CD14-positive monocyte (primary cell): Measurements from ENCODE around the gene TUBA1C. TPM values are rescaled to one million over a fixed set of nuclear protein-coding genes. Genes with fewer than 3 reads are reported as not detected.

Source experiments
- DNase-seq, 3 donors: peaks; one replicate each; pipeline ENCODE4 v3.0.0-alpha.2; 2011 to 2022
- H2AFZ ChIP-seq: 2 replicates; pipeline ENCODE4 v1.6.0; 2012; ENCODE audit warnings: mild to moderate bottlenecking, low read depth, low read length, inconsistent platforms; ENCODE audit not compliant: insufficient read depth, poor library complexity, severe bottlenecking
- H3K27ac ChIP-seq, 2 donors: 1 replicate in 1 of 2; 2 replicates in 1 of 2; pipeline ENCODE4 v1.5.1; 2012 to 2013; ENCODE audit warnings: low read length in 2 of 2, control low read depth in 1 of 2, inconsistent platforms in 1 of 2, low read depth in 1 of 2, mild to moderate bottlenecking in 1 of 2
- H3K27me3 ChIP-seq, 2 donors: one replicate each; pipeline versions ENCODE4 v1.6.0 to v1.6.1; 2011 to 2013; ENCODE audit warnings: low read length in 2 of 2; ENCODE audit not compliant: control insufficient read depth in 2 of 2, insufficient read depth in 2 of 2
- H3K36me3 ChIP-seq, 2 donors: replicated peaks in 1 of 2; 1 replicate in 1 of 2; 2 replicates in 1 of 2; pipeline versions ENCODE4 v1.5.1 to v1.6.1; 2012 to 2013; ENCODE audit warnings: low read length in 2 of 2, control low read depth in 1 of 2, inconsistent platforms in 1 of 2, mild to moderate bottlenecking in 1 of 2; ENCODE audit not compliant: insufficient read depth in 2 of 2, control insufficient read depth in 1 of 2
- H3K4me1 ChIP-seq, 2 donors: 1 replicate in 1 of 2; 2 replicates in 1 of 2; pipeline versions ENCODE4 v1.5.1 to v1.6.1; 2012 to 2013; ENCODE audit warnings: low read length in 2 of 2, control low read depth in 1 of 2, inconsistent platforms in 1 of 2, mild to moderate bottlenecking in 1 of 2, moderate library complexity in 1 of 2; ENCODE audit not compliant: insufficient read depth in 2 of 2, control insufficient read depth in 1 of 2
- H3K4me2 ChIP-seq: replicated peaks from 2 replicates; pipeline ENCODE3; 2012; ENCODE audit warnings: low read length, moderate library complexity, mild to moderate bottlenecking; ENCODE audit not compliant: poor library complexity, severe bottlenecking; ENCODE audit errors: extremely low read depth
- H3K4me3 ChIP-seq, 3 experiments: fragments of 200-600 bp in 1 of 3; sonication (generic) in 1 of 3; replicated peaks in 1 of 3; 1 replicate in 2 of 3; 2 replicates in 1 of 3; pipeline ENCODE4 v1.5.1; 2011 to 2013; ENCODE audit warnings: low read length in 3 of 3, mild to moderate bottlenecking in 3 of 3, control low read depth in 2 of 3, low read depth in 2 of 3, inconsistent platforms in 1 of 3, moderate library complexity in 1 of 3
- H3K79me2 ChIP-seq: 2 replicates; pipeline ENCODE4 v1.6.0; 2012; ENCODE audit warnings: mild to moderate bottlenecking, control low read depth, inconsistent platforms, low read length, moderate library complexity; ENCODE audit not compliant: insufficient read depth
- H3K9ac ChIP-seq: 2 replicates; pipeline ENCODE4 v1.6.0; 2017; ENCODE audit warnings: low read length, mild to moderate bottlenecking; ENCODE audit not compliant: insufficient read depth, poor library complexity, severe bottlenecking
- H3K9me3 ChIP-seq, 2 donors: replicated peaks in 1 of 2; 1 replicate in 1 of 2; 2 replicates in 1 of 2; pipeline versions ENCODE4 v1.5.1 to v1.6.1; 2012 to 2013; ENCODE audit warnings: low read length in 2 of 2, control low read depth in 1 of 2; ENCODE audit not compliant: control insufficient read depth in 1 of 2, insufficient read depth in 1 of 2
- H4K20me1 ChIP-seq: 2 replicates; pipeline ENCODE4 v1.6.0; 2012; ENCODE audit warnings: mild to moderate bottlenecking, low read length, control low read depth, moderate library complexity; ENCODE audit not compliant: insufficient read depth
- H3K27ac Mint-ChIP-seq, 7 donors: one replicate each; pipeline ENCODE4 v1.8.0; 2020; ENCODE audit warnings: mild to moderate bottlenecking in 7 of 7, mixed read lengths in 7 of 7, moderate library complexity in 6 of 7, inconsistent platforms in 2 of 7
- H3K27me3 Mint-ChIP-seq, 3 donors: one replicate each; pipeline ENCODE4 v1.8.0; 2021 to 2022; ENCODE audit warnings: low read depth in 3 of 3, mild to moderate bottlenecking in 3 of 3, mixed read lengths in 3 of 3, moderate library complexity in 3 of 3, inconsistent platforms in 1 of 3
- H3K36me3 Mint-ChIP-seq, 2 donors: one replicate each; pipeline ENCODE4 v1.8.0; 2020; ENCODE audit warnings: mixed read lengths in 2 of 2, inconsistent platforms in 1 of 2, mild to moderate bottlenecking in 1 of 2
- H3K4me1 Mint-ChIP-seq: one replicate; pipeline ENCODE4 v1.8.0; 2020; ENCODE audit warnings: mild to moderate bottlenecking, mixed read lengths
- H3K4me3 Mint-ChIP-seq, 2 donors: one replicate each; pipeline ENCODE4 v1.8.0; 2020; ENCODE audit warnings: mild to moderate bottlenecking in 2 of 2, mixed read lengths in 2 of 2, moderate library complexity in 1 of 2
- H3K9me3 Mint-ChIP-seq, 7 donors: one replicate each; pipeline ENCODE4 v1.8.0; 2020 to 2022; ENCODE audit warnings: mixed read lengths in 7 of 7, mild to moderate bottlenecking in 6 of 7, moderate library complexity in 6 of 7, inconsistent platforms in 2 of 7
- WGBS: methylation state at CpG from one replicate; pipeline ENCODE4 v1.1.5; 2013; ENCODE audit warnings: missing lambda C conversion rate; ENCODE audit not compliant: insufficient coverage; 5-methylcytosine and 5-hydroxymethylcytosine counted together
- intact Hi-C, 2 donors: fragments of 100-400 bp; cut with micrococcal nuclease; formaldehyde crosslinking; loops; one replicate each; pipeline versions ENCODE4 v1.15.0 to v1.15.1; 2023
- polyA plus RNA-seq, 3 donors: library from polyadenylated mRNA; depleted of rRNA in 1 of 3; unstranded in 2 of 3; stranded (reverse) in 1 of 3; fragments of 300-500 nt in 2 of 3; fragments of >200 nt in 1 of 3; fragmentation: Illumina TruSeq in 2 of 3; gene quantifications; 1 replicate in 2 of 3; 2 replicates in 1 of 3; pipeline ENCODE4 v1.2.3, GENCODE V29; 2012 to 2021
- TF ChIP-seq, protein P1 (sequence below): fragments of 200-600 bp; IDR thresholded peaks from one replicate; pipeline ENCODE4 v1.8.0; 2022; ENCODE audit warnings: antibody characterized with exemption, mild to moderate bottlenecking

Gene TUBA1C
- polyA plus RNA-seq, 3 donors = 53.7 to 263 (median 61.0) TPM

DNA sequence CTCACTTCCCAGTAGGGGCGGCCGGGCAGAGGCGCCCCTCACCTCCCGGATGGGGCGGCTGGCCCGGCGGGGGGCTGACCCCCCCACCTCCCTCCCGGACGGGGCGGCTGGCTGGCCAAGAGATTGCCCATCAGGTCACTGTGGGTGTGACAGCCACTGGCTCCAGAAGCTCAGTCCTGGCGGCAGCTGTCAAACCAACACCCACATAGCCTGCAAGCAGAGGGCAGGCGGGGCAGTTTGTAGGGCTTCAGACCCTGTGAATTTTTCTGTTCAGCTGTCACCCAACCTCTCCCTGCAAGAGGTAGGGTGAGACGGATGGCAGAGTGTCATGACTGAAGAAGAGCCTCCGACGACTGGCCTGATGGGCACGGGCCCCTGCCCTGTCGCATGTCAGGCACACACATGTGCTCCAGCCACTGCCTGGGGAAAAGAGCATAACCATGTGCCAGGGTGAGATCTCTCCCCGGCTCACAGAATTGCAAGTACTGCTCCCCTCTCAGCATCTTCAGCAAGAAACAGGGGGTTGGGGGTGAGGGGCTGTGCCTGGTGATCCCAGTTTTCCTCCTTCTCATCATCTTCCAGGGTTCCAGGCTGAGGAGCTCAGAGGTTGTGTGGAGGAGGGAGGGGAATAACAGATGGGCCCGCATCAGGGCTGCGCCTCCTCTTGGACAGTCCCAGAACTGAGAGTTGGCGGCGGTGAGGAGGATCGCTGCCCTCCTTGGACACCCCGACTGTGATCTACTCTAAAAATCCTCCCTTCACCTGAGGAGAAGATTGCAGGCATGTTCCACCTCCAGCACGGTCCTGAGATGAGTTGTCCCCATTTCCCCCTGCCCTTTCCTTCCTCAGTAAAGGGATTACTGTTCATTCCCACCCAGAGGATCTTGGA lies 18.9 kb downstream of the TUBA1C start:
- DNase-seq = no peak
- H3K4me1 ChIP-seq = peaks cover 18 to 20% of the 10 kb centered on the region in 2 donors
- no peak overlapping the region for H3K4me3 ChIP-seq
- H3K9me3 Mint-ChIP-seq = peaks cover 0 to 1% (median 0%) of the 10 kb centered on the region in 7 donors
- H3K36me3 ChIP-seq = no peaks in the 10 kb centered on the region
- 88% methylated on average over 17 of the region's 25 CpGs for WGBS
- intact Hi-C loops = no loop called here
- H3K9me3 ChIP-seq = no peaks in the 10 kb centered on the region
- peaks cover 19% of the 10 kb centered on the region for H3K4me1 Mint-ChIP-seq
- H3K27me3 ChIP-seq = peaks cover 6 to 15% of the 10 kb centered on the region in 2 donors
- TF ChIP-seq, protein P1, sequence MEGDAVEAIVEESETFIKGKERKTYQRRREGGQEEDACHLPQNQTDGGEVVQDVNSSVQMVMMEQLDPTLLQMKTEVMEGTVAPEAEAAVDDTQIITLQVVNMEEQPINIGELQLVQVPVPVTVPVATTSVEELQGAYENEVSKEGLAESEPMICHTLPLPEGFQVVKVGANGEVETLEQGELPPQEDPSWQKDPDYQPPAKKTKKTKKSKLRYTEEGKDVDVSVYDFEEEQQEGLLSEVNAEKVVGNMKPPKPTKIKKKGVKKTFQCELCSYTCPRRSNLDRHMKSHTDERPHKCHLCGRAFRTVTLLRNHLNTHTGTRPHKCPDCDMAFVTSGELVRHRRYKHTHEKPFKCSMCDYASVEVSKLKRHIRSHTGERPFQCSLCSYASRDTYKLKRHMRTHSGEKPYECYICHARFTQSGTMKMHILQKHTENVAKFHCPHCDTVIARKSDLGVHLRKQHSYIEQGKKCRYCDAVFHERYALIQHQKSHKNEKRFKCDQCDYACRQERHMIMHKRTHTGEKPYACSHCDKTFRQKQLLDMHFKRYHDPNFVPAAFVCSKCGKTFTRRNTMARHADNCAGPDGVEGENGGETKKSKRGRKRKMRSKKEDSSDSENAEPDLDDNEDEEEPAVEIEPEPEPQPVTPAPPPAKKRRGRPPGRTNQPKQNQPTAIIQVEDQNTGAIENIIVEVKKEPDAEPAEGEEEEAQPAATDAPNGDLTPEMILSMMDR = peak; percentile 12
- H3K79me2 ChIP-seq = no peaks in the 10 kb centered on the region
- H3K27ac Mint-ChIP-seq = no peak overlapping the region
- H3K27me3 Mint-ChIP-seq = peaks cover 8 to 43% (median 23%) of the 10 kb centered on the region in 3 donors
- no peak overlapping the region for H3K27ac ChIP-seq
- H3K9ac ChIP-seq = no peak overlapping the region
- no peak overlapping the region for H2AFZ ChIP-seq
- no peaks in the 10 kb centered on the region for H4K20me1 ChIP-seq
- H3K4me2 ChIP-seq = no peak overlapping the region
- H3K36me3 Mint-ChIP-seq = no peaks in the 10 kb centered on the region
- H3K4me3 Mint-ChIP-seq = no peak overlapping the region

DNA sequence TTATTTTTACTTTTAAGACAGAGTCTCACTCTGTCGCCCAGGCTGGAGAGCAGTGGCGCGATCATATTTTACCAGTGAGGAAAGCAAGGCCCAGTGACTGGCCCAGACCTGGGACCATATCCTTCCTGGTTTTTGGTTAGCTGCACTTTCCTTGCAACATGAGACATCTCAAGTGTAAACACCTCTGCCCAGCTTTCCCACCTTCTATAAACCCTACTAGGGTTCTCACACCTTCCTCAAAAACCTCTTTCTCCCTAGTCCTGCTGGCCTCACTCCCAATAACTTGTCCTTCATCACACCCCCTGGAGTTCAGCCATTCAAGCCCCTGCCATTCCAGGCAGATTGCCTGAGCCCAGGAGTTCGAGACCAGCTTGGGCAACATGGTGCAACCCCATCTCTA lies 19.8 kb downstream of the TUBA1C start:
- peaks cover 0 to 1% (median 0%) of the 10 kb centered on the region in 7 donors for H3K9me3 Mint-ChIP-seq
- no peak for DNase-seq
- H3K4me1 ChIP-seq = peaks cover 15 to 16% of the 10 kb centered on the region in 2 donors
- H4K20me1 ChIP-seq = no peaks in the 10 kb centered on the region
- no peak overlapping the region for H3K27ac Mint-ChIP-seq
- 80% methylated on average over 1 of the region's 4 CpGs for WGBS
- no peak overlapping the region for H3K9ac ChIP-seq
- no peaks in the 10 kb centered on the region for H3K36me3 Mint-ChIP-seq
- no peaks in the 10 kb centered on the region for H3K36me3 ChIP-seq
- intact Hi-C loops = no loop called here
- H2AFZ ChIP-seq = no peak overlapping the region
- H3K27me3 ChIP-seq = peaks cover 6 to 16% of the 10 kb centered on the region in 2 donors
- peaks cover 14% of the 10 kb centered on the region for H3K4me1 Mint-ChIP-seq
- H3K4me3 ChIP-seq = no peak overlapping the region
- H3K27me3 Mint-ChIP-seq = peaks cover 7 to 46% (median 29%) of the 10 kb centered on the region in 3 donors
- TF ChIP-seq, protein P1 = no peak
- H3K4me3 Mint-ChIP-seq = no peak overlapping the region
- no peaks in the 10 kb centered on the region for H3K79me2 ChIP-seq
- no peaks in the 10 kb centered on the region for H3K9me3 ChIP-seq
- H3K4me2 ChIP-seq = no peak overlapping the region
- H3K27ac ChIP-seq = no peak overlapping the region
